Measurements from ENCODE around the gene PET100.

PET100 gene

GRCh38 chr19:7632340-7633203 lies 3.0 kb downstream of the PET100 start:
- no peak for DNase-seq
- Histone ChIP-seq H3K4me3 (no peak overlapping the region), H3K36me3 (peaks cover 0 to 23% (median under 1%) of the 10 kb centered on the region in 3 donors), H3K4me1 (peaks cover 3 to 46% (median 27%) of the 10 kb centered on the region in 4 donors), H3K27ac (no peak overlapping the region), H3K9me3 (no peaks in the 10 kb centered on the region), H3K27me3 (peaks cover 0 to 26% of the 10 kb centered on the region in 2 donors)
- TF ChIP-seq CTCF (IDR thresholded peaks at IDR 0.05) = no peak
- intact Hi-C loops (cut with DNase I; ENCODE audit: low total_unique reads) = no loop called here

DNA sequence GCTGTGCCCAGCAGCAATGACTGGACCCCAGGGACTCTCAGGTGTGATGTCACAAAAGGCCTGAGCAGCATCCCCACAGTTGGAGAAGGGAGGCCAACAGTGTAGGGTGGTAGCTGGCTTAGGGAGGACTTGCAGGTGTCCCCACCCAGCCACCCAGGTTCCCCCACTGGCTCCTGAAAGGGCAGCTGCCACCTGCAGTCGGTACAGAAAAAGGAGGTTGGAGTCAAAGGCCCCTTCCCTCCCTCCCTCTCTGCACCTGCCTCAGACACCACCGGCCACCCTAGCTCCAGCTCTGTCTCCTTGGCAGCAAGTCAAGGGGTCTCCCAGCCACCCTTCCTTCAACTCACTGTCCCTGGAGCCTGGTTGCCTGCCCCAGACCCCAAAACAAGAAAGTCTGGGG lies 4.1 kb downstream of the PET100 start, which contains the start of gene PCP2:
PCP2 (minus strand) TSS at position 22 of the 400 bp plus-strand sequence. CDS start 262 bp downstream, outside the sequence.
- H3K27me3 ChIP-seq = peaks cover 0 to 37% of the 10 kb centered on the region in 2 donors
- no peak for TF ChIP-seq CTCF (IDR thresholded peaks at IDR 0.05)
- peaks cover 0 to 18% (median 0%) of the 10 kb centered on the region in 3 donors for H3K36me3 ChIP-seq
- H3K9me3 ChIP-seq = no peaks in the 10 kb centered on the region
- no peak within 1 kb of the TSS for H3K4me3 ChIP-seq
- peaks cover under 1 to 34% (median 16%) of the 10 kb centered on the region in 4 donors for H3K4me1 ChIP-seq
- intact Hi-C loops (cut with DNase I; ENCODE audit: low total_unique reads) = no loop called here
- no peak for DNase-seq
- no peak within 1 kb of the TSS for H3K27ac ChIP-seq

- Histone ChIP-seq H3K4me3 (no peak overlapping the region), H3K36me3 (peaks cover 0 to 18% (median 0%) of the 10 kb centered on the region in 3 donors), H3K9me3 (no peaks in the 10 kb centered on the region), H3K27ac (no peak overlapping the region), H3K27me3 (peaks cover 0 to 42% of the 10 kb centered on the region in 2 donors), H3K4me1 (peaks cover 0 to 23% (median 7%) of the 10 kb centered on the region in 4 donors)
- DNase-seq = no peak
- intact Hi-C loops (cut with DNase I; ENCODE audit: low total_unique reads) = no loop called here
- TF ChIP-seq CTCF (IDR thresholded peaks at IDR 0.05) = no peak
Observed at GRCh38 chr19:7635670-7636069, 6.1 kb downstream of the PET100 start.

- no peaks in the 10 kb centered on the region for H3K9me3 ChIP-seq
- no peak overlapping the region for H3K27ac ChIP-seq
- no peak for TF ChIP-seq CTCF (IDR thresholded peaks at IDR 0.05)
- no peak for DNase-seq
- no peak overlapping the region for H3K4me3 ChIP-seq
- peaks cover 0 to 18% (median 0%) of the 10 kb centered on the region in 3 donors for H3K36me3 ChIP-seq
- peaks cover 0 to 17% (median 1%) of the 10 kb centered on the region in 4 donors for H3K4me1 ChIP-seq
- intact Hi-C loops (cut with DNase I; ENCODE audit: low total_unique reads) = no loop called here
- H3K27me3 ChIP-seq = peaks cover 0 to 42% of the 10 kb centered on the region in 2 donors
Observed at GRCh38 chr19:7636317-7636690, 6.7 kb downstream of the PET100 start.

- H3K27me3 ChIP-seq = peaks cover 0 to 42% of the 10 kb centered on the region in 2 donors
- H3K4me3 ChIP-seq = peak within 1 kb of the TSS; percentile 35 to 44
- no peak within 1 kb of the TSS for H3K27ac ChIP-seq
- intact Hi-C loops (cut with DNase I; ENCODE audit: low total_unique reads) = no loop called here
- no peaks in the 10 kb centered on the region for H3K9me3 ChIP-seq
- DNase-seq = peak in 1 of 2 donors; percentile 44
- peaks cover 0 to 12% (median 1%) of the 10 kb centered on the region in 4 donors for H3K4me1 ChIP-seq
- no peak for TF ChIP-seq CTCF (IDR thresholded peaks at IDR 0.05)
- H3K36me3 ChIP-seq = peaks cover 0 to 14% (median 0%) of the 10 kb centered on the region in 3 donors
Observed at GRCh38 chr19:7636691-7637373, 7.2 kb downstream of the PET100 start, which contains the start of gene STXBP2. Gene STXBP2, plus strand, starts transcription at chr19:7637110. Its CDS starts 40 bp downstream, at chr19:7637150.

Data from tibial artery (tissue), 4 donors.